ENCODE results near the gene SMG6. TPM values are rescaled to one million over a fixed set of nuclear protein-coding genes. Genes with fewer than 3 reads are reported as not detected.
A peak's percentile ranks its signal among the peaks of the same experiment; 100 is the strongest.

The SMG6 gene
- total and polyA plus RNA-seq, 7 donors = 11.1 to 38.8 (median 22.9) TPM

GRCh38 chr17:2190014-2190413, 113.6 kb downstream of the SMG6 start:
- Histone ChIP-seq H3K9me3 (no peaks in the 10 kb centered on the region), H3K4me1 (peaks cover 0 to 41% (median 28%) of the 10 kb centered on the region in 4 donors), H3K4me3 (no peak overlapping the region), H3K27ac (peak overlapping the region in 3 of 4 donors; percentile 33 to 49 (median 36)), H3K36me3 (peaks cover 0 to 34% (median 14%) of the 10 kb centered on the region in 4 donors), H3K27me3 (no peaks in the 10 kb centered on the region)
- no peak for DNase-seq
- WGBS, 2 donors = 50 to 73% methylated on average over 4 of the region's 4 CpGs
- TF ChIP-seq CTCF (IDR thresholded peaks at IDR 0.05) (no peak), EP300 (IDR thresholded peaks at IDR 0.05) (no peak), POLR2AphosphoS5 (IDR thresholded peaks at IDR 0.05) (no peak), POLR2A (IDR thresholded peaks at IDR 0.05) (no peak)
- intact Hi-C loops (cut with DNase I) = no loop called here

DNA sequence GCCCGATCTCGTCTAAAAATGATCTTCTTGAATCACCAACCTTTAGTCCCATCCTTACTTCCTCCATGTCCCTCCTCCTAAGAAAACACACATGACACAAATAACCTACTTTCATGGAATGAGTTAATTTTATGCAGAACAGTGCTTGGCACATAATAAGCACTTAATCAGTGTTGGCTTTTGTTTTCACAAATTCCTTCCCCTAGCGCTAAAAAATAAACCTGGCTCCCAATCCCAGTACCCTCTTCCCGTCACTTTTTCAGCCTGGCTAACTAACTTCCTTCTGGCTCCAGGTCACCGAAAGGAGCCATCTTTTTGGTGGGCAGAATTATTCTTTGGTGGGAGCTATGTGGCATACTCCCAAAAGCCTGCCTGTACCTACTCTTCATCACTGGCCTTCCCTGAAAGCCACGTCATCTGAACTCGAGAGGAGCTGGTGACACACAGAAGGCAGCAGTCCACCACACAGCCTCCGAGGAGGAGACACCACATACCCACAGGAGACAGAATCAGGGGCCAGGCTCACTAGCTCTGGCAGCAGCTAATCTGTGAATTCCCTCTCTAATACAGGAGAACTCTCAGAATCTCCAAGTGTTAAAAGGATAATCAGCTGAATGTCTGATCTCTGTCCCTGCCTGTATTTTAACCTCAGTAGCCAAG, 114.5 kb downstream of the SMG6 start:
- Histone ChIP-seq H3K27ac (peak overlapping the region in 3 of 4 donors; percentile 33 to 49 (median 36)), H3K9me3 (no peaks in the 10 kb centered on the region), H3K4me3 (no peak overlapping the region), H3K27me3 (no peaks in the 10 kb centered on the region), H3K4me1 (peaks cover 0 to 41% (median 29%) of the 10 kb centered on the region in 4 donors), H3K36me3 (peaks cover 0 to 35% (median 14%) of the 10 kb centered on the region in 4 donors)
- TF ChIP-seq POLR2AphosphoS5 (IDR thresholded peaks at IDR 0.05) (no peak), POLR2A (IDR thresholded peaks at IDR 0.05) (no peak), CTCF (IDR thresholded peaks at IDR 0.05) (no peak), EP300 (IDR thresholded peaks at IDR 0.05) (no peak)
- intact Hi-C loops (cut with DNase I) = no loop called here
- 83 to 91% methylated on average over 8 of the region's 8 CpGs for WGBS, 2 donors
- no peak for DNase-seq

- Histone ChIP-seq H3K36me3 (peaks cover 0 to 35% (median 14%) of the 10 kb centered on the region in 4 donors), H3K4me1 (peaks cover 0 to 47% (median 39%) of the 10 kb centered on the region in 4 donors), H3K27ac (no peak overlapping the region), H3K4me3 (no peak overlapping the region), H3K9me3 (no peaks in the 10 kb centered on the region), H3K27me3 (no peaks in the 10 kb centered on the region)
- 91 to 94% methylated on average over 5 of the region's 5 CpGs for WGBS, 2 donors
- DNase-seq = no peak
- TF ChIP-seq CTCF (IDR thresholded peaks at IDR 0.05) (no peak), EP300 (IDR thresholded peaks at IDR 0.05) (no peak), POLR2AphosphoS5 (IDR thresholded peaks at IDR 0.05) (no peak), POLR2A (IDR thresholded peaks at IDR 0.05) (no peak)
- intact Hi-C loops (cut with DNase I) = no loop called here
Measured at GRCh38 chr17:2187758-2188157, 115.8 kb downstream of the SMG6 start.

GRCh38 chr17:2186937-2187336, 116.6 kb downstream of the SMG6 start:
- Histone ChIP-seq H3K27me3 (no peaks in the 10 kb centered on the region), H3K9me3 (no peaks in the 10 kb centered on the region), H3K27ac (no peak overlapping the region), H3K4me1 (peaks cover 0 to 47% (median 40%) of the 10 kb centered on the region in 4 donors), H3K36me3 (peaks cover 0 to 35% (median 14%) of the 10 kb centered on the region in 4 donors), H3K4me3 (no peak overlapping the region)
- intact Hi-C loops (cut with DNase I) = no loop called here
- WGBS, 2 donors = 96 to 98% methylated on average over 4 of the region's 4 CpGs
- no peak for DNase-seq
- TF ChIP-seq EP300 (IDR thresholded peaks at IDR 0.05) (no peak), POLR2AphosphoS5 (IDR thresholded peaks at IDR 0.05) (no peak), CTCF (IDR thresholded peaks at IDR 0.05) (no peak), POLR2A (IDR thresholded peaks at IDR 0.05) (no peak)

Measured in sigmoid colon (tissue), 7 donors.